HepG2 (cell line): ENCODE results near the gene NAGA. TPM values are rescaled to one million over a fixed set of nuclear protein-coding genes. Genes with fewer than 3 reads are reported as not detected.

Experiments
- AKAP8 ChIP-seq: sonication (generic); formaldehyde crosslinking; IDR thresholded peaks from 2 replicates; pipeline ENCODE4 v1.5.1; 2020; ENCODE audit warnings: mild to moderate bottlenecking, missing genetic modification reagents
- ATF7 ChIP-seq, 2 experiments: fragments of 450-650 bp in 1 of 2; sonication (generic) in 1 of 2; formaldehyde crosslinking in 1 of 2; IDR thresholded peaks; 2 replicates each; pipeline versions ENCODE4 v1.4.0 to v1.6.1; 2016 to 2020; ENCODE audit warnings: antibody characterized with exemption in 1 of 2, mild to moderate bottlenecking in 1 of 2, missing genetic modification reagents in 1 of 2
- BCLAF1 ChIP-seq: fragments of 450-650 bp; IDR thresholded peaks from 2 replicates; pipeline ENCODE4 v1.6.1; 2017; ENCODE audit warnings: mild to moderate bottlenecking
- E2F2 ChIP-seq: sonication (generic); formaldehyde crosslinking; IDR thresholded peaks from 2 replicates; pipeline ENCODE4 v1.4.0; 2020; ENCODE audit warnings: missing genetic modification reagents, borderline replicate concordance
- IKZF1 ChIP-seq: fragments of 450-650 bp; IDR thresholded peaks from 2 replicates; pipeline ENCODE4 v1.7.1; 2016
- PBX2 ChIP-seq: IDR thresholded peaks from 2 replicates; pipeline ENCODE4 v1.6.1; 2016; ENCODE audit warnings: control low read depth
- SIX1 ChIP-seq: sonication (generic); formaldehyde crosslinking; IDR thresholded peaks from 2 replicates; pipeline ENCODE4 v1.4.0; 2020; ENCODE audit warnings: missing genetic modification reagents, borderline replicate concordance
- YEATS4 ChIP-seq: sonication (generic); formaldehyde crosslinking; IDR thresholded peaks from 2 replicates; pipeline ENCODE4 v1.4.0; 2020; ENCODE audit warnings: missing genetic modification reagents, borderline replicate concordance
- ZFP37 ChIP-seq: sonication (generic); formaldehyde crosslinking; IDR thresholded peaks from 2 replicates; pipeline ENCODE4 v1.4.0; 2020; ENCODE audit warnings: missing genetic modification reagents, borderline replicate concordance
- ZFP90 ChIP-seq: sonication (generic); formaldehyde crosslinking; IDR thresholded peaks from 2 replicates; pipeline ENCODE4 v1.8.0; 2022; ENCODE audit warnings: missing genetic modification reagents, mild to moderate bottlenecking, inconsistent platforms, borderline replicate concordance
- ZFX ChIP-seq: sonication (generic); formaldehyde crosslinking; IDR thresholded peaks from 2 replicates; pipeline ENCODE4 v1.4.0; 2020; ENCODE audit warnings: mild to moderate bottlenecking, low read depth, missing genetic modification reagents, moderate library complexity
- ZMYM3 ChIP-seq: sonication (generic); formaldehyde crosslinking; IDR thresholded peaks from 2 replicates; pipeline ENCODE4 v1.5.1; 2020; ENCODE audit warnings: mild to moderate bottlenecking, missing genetic modification reagents
- ZNF12 ChIP-seq: sonication (generic); formaldehyde crosslinking; IDR thresholded peaks from 2 replicates; pipeline ENCODE4 v1.5.0; 2020; ENCODE audit warnings: missing genetic modification reagents
- ZNF501 ChIP-seq: sonication (generic); formaldehyde crosslinking; IDR thresholded peaks from 2 replicates; pipeline ENCODE4 v1.5.1; 2020; ENCODE audit warnings: mild to moderate bottlenecking, moderate library complexity, missing genetic modification reagents
- ZNF567 ChIP-seq: sonication (generic); formaldehyde crosslinking; IDR thresholded peaks from 2 replicates; pipeline ENCODE4 v1.8.1; 2023; ENCODE audit warnings: mild to moderate bottlenecking, missing genetic modification reagents, borderline replicate concordance
- ZNF746 ChIP-seq: sonication (generic); formaldehyde crosslinking; IDR thresholded peaks from 2 replicates; pipeline ENCODE4 v1.8.0; 2022; ENCODE audit warnings: mild to moderate bottlenecking, missing genetic modification reagents
- ZSCAN5A ChIP-seq: sonication (generic); formaldehyde crosslinking; IDR thresholded peaks from 2 replicates; pipeline ENCODE4 v1.8.0; 2022; ENCODE audit warnings: mild to moderate bottlenecking, missing genetic modification reagents, borderline replicate concordance
- polyA plus RNA-seq, 8 experiments: library from polyadenylated mRNA; depleted of rRNA in 3 of 8; stranded (reverse) in 7 of 8; unstranded in 1 of 8; fragments of >200 nt; fragmentation: Illumina TruSeq in 4 of 8; extraction: Trizol in 4 of 8; gene quantifications; 2 replicates each; pipeline versions ENCODE4 v1.2.1 to v1.2.3, GENCODE V29; 2011 to 2016; ENCODE audit warnings: low read depth in 4 of 8, missing spikeins in 1 of 8, mixed read lengths in 1 of 8; ENCODE audit not compliant: insufficient read depth in 1 of 8
- total RNA-seq, 5 experiments: library from RNA; depleted of rRNA; stranded (reverse); fragments of >200 nt; fragmentation: Illumina TruSeq; extraction: Trizol; gene quantifications; 2 replicates each; pipeline ENCODE4 v1.2.3, GENCODE V29; 2016; ENCODE audit warnings: low read depth in 1 of 5

NAGA gene
- total and polyA plus RNA-seq, 2 of the 13 experiments (the other 11 are each of a cell fraction or from before 2014, with no cell fraction given) = 15.1 to 23.4 TPM

GRCh38 chr22:42079319-42080251 is 9.0 kb upstream of the NAGA start, which contains the start of gene SMDT1 (continued):
- no peak for TF ChIP-seq BCLAF1
- 0 out of 2 replicates have a peak, but pooled peaks have one; percentile 10 for TF ChIP-seq ZNF12 (CRISPR knock-in tag)
- peak; percentile 92 for TF ChIP-seq ZFX (CRISPR knock-in tag)
- no peak for TF ChIP-seq ATF7 (IDR thresholded peaks at IDR 0.05)
- TF ChIP-seq ATF7 (CRISPR knock-in tag; IDR thresholded peaks at IDR 0.05) = peak; percentile 45; the same call in 1 of the 2 replicates
- TF ChIP-seq ZMYM3 = peak; percentile 43
- TF ChIP-seq SIX1 (CRISPR knock-in tag) = no peak
- TF ChIP-seq PBX2 (CRISPR knock-in tag) = peak; percentile 97
- no peak for TF ChIP-seq ZNF567 (CRISPR knock-in tag)
- TF ChIP-seq IKZF1 = no peak
- 0 out of 2 replicates have a peak, but pooled peaks have one; percentile 64 for TF ChIP-seq E2F2 (CRISPR knock-in tag)
- no peak for TF ChIP-seq ZSCAN5A (CRISPR knock-in tag)
- TF ChIP-seq ZNF746 (CRISPR knock-in tag) = peak; percentile 36; the same call in 1 of the 2 replicates
- peak; percentile 94 for TF ChIP-seq YEATS4
- TF ChIP-seq ZNF501 (CRISPR knock-in tag) = peak; percentile 90
- 0 out of 2 replicates have a peak, but pooled peaks have one; percentile 6 for TF ChIP-seq AKAP8
- TF ChIP-seq ZFP90 (CRISPR knock-in tag) = peak; percentile 61; the same call in 1 of the 2 replicates
- 0 out of 2 replicates have a peak, but pooled peaks have one; percentile 31 for TF ChIP-seq ZFP37 (CRISPR knock-in tag)
